GM18511 (cell line): ENCODE measurements around the gene CLCN7.
A peak's percentile ranks its signal among the peaks of the same experiment; 100 is the strongest.

Experiments used
- ATAC-seq: cut with Tn5 transposase; IDR thresholded peaks from one replicate; pipeline ENCODE4 v1.9.1; 2021; ENCODE audit warnings: mild to moderate bottlenecking, moderate library complexity; ENCODE audit not compliant: unreplicated experiment

CLCN7 gene

GRCh38 chr16:1432388-1433262 lies 42.2 kb downstream of the CLCN7 start:
- ATAC-seq = no peak

- no peak for ATAC-seq
Measured at GRCh38 chr16:1431497-1432270, 43.1 kb downstream of the CLCN7 start.

DNA sequence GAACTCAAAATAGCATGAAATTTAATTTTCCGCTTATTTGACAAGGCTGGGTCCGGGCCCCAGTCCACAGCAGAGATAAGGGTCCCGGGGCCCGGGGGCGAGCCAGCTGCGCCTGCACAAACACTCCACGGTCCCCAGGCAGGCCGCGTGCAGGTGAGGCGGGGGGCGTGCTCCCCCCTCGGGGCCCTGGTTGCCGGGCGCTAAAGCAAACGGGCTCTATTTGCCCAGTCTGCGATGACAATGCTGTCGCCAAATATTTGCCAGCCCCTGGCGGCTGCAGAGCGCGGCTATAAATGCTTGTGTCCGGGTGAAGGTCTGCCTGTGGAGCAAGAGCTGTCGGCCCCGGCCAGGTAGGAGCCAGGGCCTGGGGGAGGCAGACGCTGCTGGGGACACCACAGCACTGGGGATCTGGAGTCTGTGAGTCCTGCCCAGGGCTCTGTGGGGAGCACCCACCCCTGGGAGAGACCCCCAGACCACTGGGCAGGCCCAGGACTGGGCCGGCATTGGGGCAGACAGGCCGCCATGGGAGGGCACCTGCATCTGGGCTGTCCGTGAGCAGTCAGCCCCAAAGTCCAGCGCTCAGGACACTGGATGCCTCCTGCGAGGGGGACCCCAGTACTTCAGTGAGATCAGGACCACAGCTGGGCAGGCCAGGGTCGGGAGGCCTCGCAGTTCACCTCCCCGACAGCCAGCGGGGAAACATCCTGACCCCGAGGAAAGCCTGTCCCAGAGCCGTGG lies 43.9 kb downstream of the CLCN7 start, which contains the start of gene PERCC1:
TSS of gene PERCC1 (plus strand) at position 320 of the 738 bp plus-strand sequence. CDS start 1,516 bp downstream, outside the sequence.
- no peak for ATAC-seq

- no peak for ATAC-seq
Measured at GRCh38 chr16:1430214-1430758, 44.5 kb downstream of the CLCN7 start.

- no peak for ATAC-seq
Measured at GRCh38 chr16:1429631-1430030, 45.2 kb downstream of the CLCN7 start.

DNA sequence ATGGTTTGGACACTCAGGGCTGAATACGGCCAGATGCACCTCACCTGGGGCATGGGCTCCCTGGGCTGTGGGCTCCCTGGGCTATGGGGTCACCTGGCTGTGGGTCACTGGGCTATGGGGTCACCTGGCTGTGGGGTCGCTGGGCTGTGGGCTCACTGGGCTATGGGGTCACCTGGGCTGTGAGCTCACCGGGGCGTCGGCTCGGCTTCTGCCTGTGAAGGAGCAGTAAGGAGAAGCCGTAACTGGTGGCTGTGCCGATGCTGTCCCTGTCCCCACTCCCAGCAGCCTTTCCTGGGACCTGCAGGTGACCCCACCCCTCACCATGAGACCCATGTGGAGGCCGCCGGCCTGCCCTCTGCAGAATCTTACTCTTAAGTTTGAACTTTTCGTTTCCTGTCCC lies 45.8 kb downstream of the CLCN7 start:
- no peak for ATAC-seq

DNA sequence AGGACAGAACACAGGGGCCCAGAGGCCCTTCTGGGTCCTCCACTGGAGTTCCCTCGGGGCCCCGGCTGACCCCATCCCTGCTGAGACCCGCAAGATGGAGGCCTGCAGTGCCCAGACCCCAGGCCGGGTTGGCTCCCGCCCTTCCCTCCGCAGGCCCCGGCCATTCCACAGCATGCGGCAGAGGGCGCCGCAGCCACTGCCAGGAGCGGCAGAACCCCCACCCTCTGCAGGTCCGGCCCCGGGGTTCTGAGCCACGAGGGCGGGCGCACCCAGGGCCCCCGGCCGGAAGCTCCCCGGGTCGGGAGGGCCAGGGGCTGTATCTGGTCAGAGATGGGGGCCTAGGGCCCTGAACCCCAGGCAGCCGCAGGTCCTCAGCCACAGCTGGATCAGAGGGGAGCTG lies 46.3 kb downstream of the CLCN7 start:
- no peak for ATAC-seq

GRCh38 chr16:1427473-1428461 lies 47.1 kb downstream of the CLCN7 start:
- ATAC-seq = no peak

DNA sequence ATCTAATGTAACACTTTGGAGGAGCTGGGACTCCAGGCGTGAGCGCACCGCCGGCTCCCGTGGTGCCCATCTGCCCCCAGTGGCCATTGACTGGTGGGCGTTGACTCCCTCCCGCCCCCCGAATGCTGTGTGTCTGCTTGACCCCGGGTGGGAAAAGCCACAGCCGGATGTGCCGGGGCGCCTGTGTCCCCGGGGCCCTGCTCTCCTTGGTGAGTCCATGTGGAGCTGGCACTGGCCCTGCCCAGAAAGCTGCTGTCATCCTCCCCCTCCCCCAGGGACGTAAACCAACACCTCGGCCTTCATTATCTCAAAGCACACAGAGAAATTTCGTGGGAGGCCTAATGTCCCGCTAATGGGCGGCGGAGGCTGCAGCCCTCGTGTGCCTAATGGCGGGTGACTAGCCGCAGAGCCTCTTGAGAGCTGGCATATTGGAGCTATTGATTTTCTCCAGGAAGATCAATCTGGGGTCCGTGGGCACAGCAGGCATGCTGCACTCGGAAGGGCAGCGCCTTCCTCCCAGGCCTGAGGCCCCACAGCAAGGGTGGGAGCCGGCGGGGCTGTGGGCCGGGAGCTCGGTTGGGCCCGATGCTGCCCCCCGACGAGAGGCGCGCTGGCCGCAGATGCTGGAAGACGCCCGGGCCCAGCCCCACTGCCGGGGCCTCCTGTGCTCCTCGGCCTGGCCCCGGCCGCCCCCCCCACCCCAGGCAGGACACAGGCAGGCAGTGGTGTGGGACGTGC lies 47.9 kb downstream of the CLCN7 start:
- no peak for ATAC-seq

GRCh38 chr16:1425616-1426370 lies 49.0 kb downstream of the CLCN7 start:
- no peak for ATAC-seq

- ATAC-seq = no peak
Measured at GRCh38 chr16:1424028-1424427, 50.8 kb downstream of the CLCN7 start.

DNA sequence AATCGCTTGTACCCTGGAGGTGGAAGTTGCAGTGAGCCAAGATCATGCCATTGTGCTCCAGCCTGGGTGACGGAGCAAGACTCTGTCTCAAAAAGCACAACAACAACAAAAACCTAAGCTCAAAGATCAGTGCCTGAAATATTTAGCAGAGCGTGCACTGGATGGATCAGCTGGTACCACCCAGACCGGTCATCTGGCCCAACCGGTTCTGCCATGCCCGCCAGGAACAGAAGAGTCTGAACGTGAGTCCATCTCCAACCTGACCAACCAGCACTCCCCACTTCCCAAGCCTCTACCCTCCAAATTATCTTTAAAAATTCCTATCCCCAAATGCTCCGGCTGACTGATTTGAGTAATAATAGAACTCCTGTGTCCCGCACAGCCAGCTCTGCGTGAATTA lies 52.8 kb downstream of the CLCN7 start:
- ATAC-seq = no peak

DNA sequence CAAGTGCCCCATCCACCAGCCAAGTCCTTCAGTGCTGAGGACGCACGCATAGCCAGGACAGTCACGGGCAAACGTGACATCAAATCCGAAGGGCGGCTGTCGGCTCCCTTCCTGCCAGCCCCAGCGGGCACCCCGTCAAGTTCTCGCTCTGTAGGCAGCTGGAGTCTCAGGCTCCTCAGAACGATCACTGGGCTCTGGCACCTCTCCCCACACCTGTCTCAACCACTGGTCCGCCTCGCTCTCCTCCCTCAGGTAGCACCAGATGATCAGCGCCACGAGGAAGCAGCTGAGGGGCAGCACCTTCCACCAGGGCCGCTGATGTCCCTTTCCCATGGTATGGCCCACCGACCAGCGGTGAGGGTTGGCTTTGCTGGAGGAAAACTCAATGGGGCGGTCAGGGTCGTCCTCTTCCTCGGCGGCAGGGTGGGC lies 54.7 kb downstream of the CLCN7 start:
- ATAC-seq = no peak

DNA sequence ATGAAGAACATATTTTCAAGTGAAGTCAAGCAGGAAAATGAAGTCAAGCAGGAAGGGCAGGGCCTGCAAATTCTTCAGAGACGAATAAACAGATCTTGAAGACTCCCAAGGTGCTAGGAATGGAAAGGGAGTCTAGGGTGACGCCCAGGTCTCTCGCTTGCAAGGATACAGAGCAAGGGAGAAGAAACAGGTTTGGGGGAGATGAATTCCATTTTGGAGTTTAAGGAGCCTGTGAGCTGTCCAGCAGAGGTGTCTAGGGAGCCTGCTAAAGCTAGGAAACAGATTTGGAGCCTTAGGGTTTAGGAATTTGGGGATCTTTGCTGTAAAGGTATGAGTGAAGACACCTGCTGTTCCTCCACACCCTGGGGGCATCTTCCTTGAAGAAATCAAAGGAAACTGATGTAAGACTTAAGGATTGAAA lies 58.3 kb downstream of the CLCN7 start:
- no peak for ATAC-seq

- peak; percentile 58 for ATAC-seq
Measured at GRCh38 chr16:1414532-1415260, 60.1 kb downstream of the CLCN7 start, which contains the start of gene UNKL. TSS of gene UNKL (minus strand) at chr16:1414704. CDS start at chr16:1414691, 13 bp downstream.

- peak; percentile 45 for ATAC-seq
Measured at GRCh38 chr16:1413684-1414531, 60.9 kb downstream of the CLCN7 start.

DNA sequence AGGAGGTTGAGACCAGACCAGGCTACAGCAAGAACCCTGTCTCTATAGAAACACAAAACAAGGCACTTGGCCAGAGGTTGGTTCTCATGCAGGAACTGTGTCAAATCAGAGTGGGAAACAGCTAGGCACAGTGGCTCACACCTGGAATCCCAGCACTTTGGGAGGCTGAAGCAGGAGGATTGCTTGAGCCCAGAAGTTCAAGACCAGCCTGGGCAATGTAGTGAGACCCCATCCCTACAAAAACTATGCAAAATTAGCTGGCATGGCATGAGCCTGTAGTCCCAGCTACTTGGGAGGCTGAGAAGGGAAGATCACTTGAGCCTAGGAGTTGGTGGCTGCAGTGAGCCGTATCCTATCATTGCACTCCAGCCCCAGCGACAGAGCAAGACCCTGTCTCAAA lies 62.0 kb downstream of the CLCN7 start:
- no peak for ATAC-seq
